Smooth muscle cell (in vitro differentiated cells): ENCODE data around the gene SH2B3. TPM values are rescaled to one million over a fixed set of nuclear protein-coding genes. Genes with fewer than 3 reads are reported as not detected.

Source experiments
- DNase-seq: peaks from one replicate; lab custom pipeline; 2025; ENCODE audit not compliant: unreplicated experiment; lab: John Stamatoyannopoulos, UW
- H2AFZ ChIP-seq: fragments of 200-600 bp; sonication (generic); 2 replicates; pipeline ENCODE4 v1.6.0; 2016; ENCODE audit warnings: antibody characterized with exemption, low read depth, mild to moderate bottlenecking
- H3F3A ChIP-seq: fragments of 200-600 bp; sonication (generic); 2 replicates; pipeline ENCODE4 v1.6.0; 2017; ENCODE audit warnings: antibody characterized with exemption, low read depth
- H3K27ac ChIP-seq: fragments of 200-600 bp; sonication (generic); 2 replicates; pipeline ENCODE4 v1.5.1; 2016; ENCODE audit warnings: low read depth, mild to moderate bottlenecking
- H3K27me3 ChIP-seq: fragments of 200-600 bp; sonication (generic); 2 replicates; pipeline ENCODE4 v1.6.1; 2016; ENCODE audit warnings: low read depth, mild to moderate bottlenecking
- H3K36me3 ChIP-seq: fragments of 200-600 bp; sonication (generic); 2 replicates; pipeline ENCODE4 v1.5.1; 2016; ENCODE audit warnings: low read depth
- H3K4me1 ChIP-seq: fragments of 200-600 bp; sonication (generic); 2 replicates; pipeline ENCODE4 v1.5.1; 2016; ENCODE audit warnings: low read depth
- H3K4me2 ChIP-seq: fragments of 200-600 bp; sonication (generic); 2 replicates; pipeline ENCODE4 v1.6.0; 2016; ENCODE audit warnings: mild to moderate bottlenecking
- H3K4me3 ChIP-seq: fragments of 200-600 bp; sonication (generic); 2 replicates; pipeline ENCODE4 v1.5.1; 2016; ENCODE audit warnings: mild to moderate bottlenecking
- H3K79me2 ChIP-seq: fragments of 200-600 bp; sonication (generic); 2 replicates; pipeline ENCODE4 v1.6.0; 2016; ENCODE audit warnings: low read depth, mild to moderate bottlenecking
- H3K9ac ChIP-seq: fragments of 200-600 bp; sonication (generic); 2 replicates; pipeline ENCODE4 v1.6.0; 2016; ENCODE audit warnings: low read depth
- H3K9me3 ChIP-seq: fragments of 200-600 bp; sonication (generic); replicated peaks from 2 replicates; pipeline ENCODE4 v1.5.1; 2016; ENCODE audit warnings: low read depth
- H4K20me1 ChIP-seq: fragments of 200-600 bp; sonication (generic); 2 replicates; pipeline ENCODE4 v1.6.0; 2016; ENCODE audit warnings: low read depth
- CTCF ChIP-seq: fragments of 200-600 bp; sonication (generic); IDR thresholded peaks from 2 replicates; pipeline ENCODE4 v1.5.1; 2017; ENCODE audit warnings: borderline replicate concordance, mild to moderate bottlenecking, antibody characterized with exemption; ENCODE audit not compliant: insufficient read depth, poor library complexity, severe bottlenecking
- WGBS: methylation state at CpG from one replicate; pipeline ENCODE4 v1.1.7; 2016; ENCODE audit warnings: low lambda C conversion rate; 5-methylcytosine and 5-hydroxymethylcytosine counted together
- polyA plus RNA-seq: library from polyadenylated mRNA; unstranded; fragments of >200 nt; fragmentation: Nextera tagmentation; extraction: Ambion mirVana; gene quantifications from 2 replicates; pipeline ENCODE4 v1.2.1, GENCODE V29; 2016
- total RNA-seq: library from RNA; depleted of rRNA; stranded (reverse); fragments of >200 nt; gene quantifications from 2 replicates; pipeline ENCODE4 v1.2.3, GENCODE V29; 2014

The SH2B3 gene
- total and polyA plus RNA-seq, 2 experiments from 2014 or later: 4.7 to 5.2 TPM

- 89% methylated on average over 9 of the region's 9 CpGs for WGBS
- H3K9me3 ChIP-seq: no peaks in the 10 kb centered on the region
Measured at GRCh38 chr12:111390910-111391309, 14.8 kb upstream of the SH2B3 start.

GRCh38 chr12:111393700-111394300, 11.9 kb upstream of the SH2B3 start:
- no peak for DNase-seq
- Histone ChIP-seq H2AFZ (no peak overlapping the region), H3K9ac (no peak overlapping the region), H3K79me2 (no peaks in the 10 kb centered on the region), H3K4me2 (no peak overlapping the region), H3K27me3 (no peaks in the 10 kb centered on the region), H3F3A (peaks cover 9% of the 10 kb centered on the region), H3K4me1 (no peaks in the 10 kb centered on the region), H3K36me3 (no peaks in the 10 kb centered on the region), H3K4me3 (no peak overlapping the region), H4K20me1 (no peaks in the 10 kb centered on the region), H3K27ac (no peak overlapping the region), H3K9me3 (no peaks in the 10 kb centered on the region)
- no peak for TF ChIP-seq CTCF
- WGBS: 80% methylated on average over 7 of the region's 8 CpGs

More at GRCh38 chr12:111390910-111391309, 14.8 kb upstream of the SH2B3 start:
- Histone ChIP-seq H4K20me1 (no peaks in the 10 kb centered on the region), H3K79me2 (no peaks in the 10 kb centered on the region), H3F3A (no peaks in the 10 kb centered on the region), H3K27me3 (no peaks in the 10 kb centered on the region), H3K4me2 (no peak overlapping the region), H3K36me3 (no peaks in the 10 kb centered on the region), H3K27ac (no peak overlapping the region), H3K9ac (no peak overlapping the region), H3K4me1 (no peaks in the 10 kb centered on the region), H3K4me3 (no peak overlapping the region), H2AFZ (no peak overlapping the region)
- TF ChIP-seq CTCF: no peak
- no peak for DNase-seq

GRCh38 chr12:111394480-111394879, 11.2 kb upstream of the SH2B3 start:
- H3K27me3 ChIP-seq: no peaks in the 10 kb centered on the region
- peaks cover 9% of the 10 kb centered on the region for H3F3A ChIP-seq
- no peak for TF ChIP-seq CTCF
- H3K9ac ChIP-seq: no peak overlapping the region
- WGBS: 88% methylated on average over 6 of the region's 8 CpGs
- H3K4me3 ChIP-seq: no peak overlapping the region
- no peak for DNase-seq
- no peaks in the 10 kb centered on the region for H3K9me3 ChIP-seq
- H3K79me2 ChIP-seq: no peaks in the 10 kb centered on the region
- no peaks in the 10 kb centered on the region for H4K20me1 ChIP-seq
- H2AFZ ChIP-seq: no peak overlapping the region
- no peaks in the 10 kb centered on the region for H3K4me1 ChIP-seq
- no peaks in the 10 kb centered on the region for H3K36me3 ChIP-seq
- H3K4me2 ChIP-seq: no peak overlapping the region
- no peak overlapping the region for H3K27ac ChIP-seq
